GM19397 (cell line): ENCODE data around the gene IPMK.
"Not testable (repeated sequence)": the region's sequence is repeated elsewhere in the genome, so short reads cannot be mapped to it uniquely, and the experiment has no call there.

Experiments used
- ATAC-seq: cut with Tn5 transposase; IDR thresholded peaks from one replicate; pipeline ENCODE4 v1.9.1; 2021; ENCODE audit warnings: mild to moderate bottlenecking, moderate library complexity; ENCODE audit not compliant: unreplicated experiment

IPMK gene

GRCh38 chr10:58229856-58230255, 37.8 kb downstream of the IPMK start:
- ATAC-seq, result not testable (repeated sequence)

GRCh38 chr10:58225654-58226053, 42.0 kb downstream of the IPMK start:
- no peak for ATAC-seq

GRCh38 chr10:58220769-58221451, 46.8 kb downstream of the IPMK start:
- ATAC-seq, result no peak

- no peak for ATAC-seq
Observed at GRCh38 chr10:58219875-58220274, 47.8 kb downstream of the IPMK start.

GRCh38 chr10:58217612-58218011, 50.1 kb downstream of the IPMK start:
- ATAC-seq, result no peak

- ATAC-seq, result no peak
Observed at GRCh38 chr10:58212622-58213021, 55.1 kb downstream of the IPMK start.

- no peak for ATAC-seq
Observed at GRCh38 chr10:58210160-58210559, 57.5 kb downstream of the IPMK start.

GRCh38 chr10:58209669-58210068, 58.0 kb downstream of the IPMK start:
- no peak for ATAC-seq

GRCh38 chr10:58206251-58206650, 61.4 kb downstream of the IPMK start:
- ATAC-seq, result no peak

- ATAC-seq, result peak; percentile 82
Observed at GRCh38 chr10:58201704-58202103, 66.0 kb downstream of the IPMK start.

GRCh38 chr10:58189269-58189668, 78.4 kb downstream of the IPMK start:
- no peak for ATAC-seq

- no peak for ATAC-seq
Observed at GRCh38 chr10:58184120-58184670, 83.5 kb downstream of the IPMK start.

GRCh38 chr10:58180666-58181065, 87.0 kb downstream of the IPMK start:
- no peak for ATAC-seq

- ATAC-seq, result no peak
Observed at GRCh38 chr10:58179238-58179637, 88.5 kb downstream of the IPMK start.

- no peak for ATAC-seq
Observed at GRCh38 chr10:58178811-58179210, 88.9 kb downstream of the IPMK start.

- no peak for ATAC-seq
Observed at GRCh38 chr10:58177362-58177947, 90.2 kb downstream of the IPMK start.

- ATAC-seq, result no peak
Observed at GRCh38 chr10:58175990-58176900, 91.4 kb downstream of the IPMK start.

GRCh38 chr10:58174831-58175230, 92.9 kb downstream of the IPMK start:
- ATAC-seq, result no peak

- ATAC-seq, result no peak
Observed at GRCh38 chr10:58173391-58173790, 94.3 kb downstream of the IPMK start.

- no peak for ATAC-seq
Observed at GRCh38 chr10:58171146-58171545, 96.5 kb downstream of the IPMK start.

- no peak for ATAC-seq
Observed at GRCh38 chr10:58164517-58164916, 103.2 kb downstream of the IPMK start.
